Measurements from ENCODE around the gene TSPEAR.

TSPEAR gene

GRCh38 chr21:44572959-44573583 is 138.3 kb downstream of the TSPEAR start:
- H3K27ac ChIP-seq = no peak overlapping the region
- DNase-seq = no peak
- no peaks in the 10 kb centered on the region for H3K4me1 ChIP-seq
- peaks cover 0 to 36% of the 10 kb centered on the region in 2 donors for H3K27me3 ChIP-seq
- TF ChIP-seq CTCF (IDR thresholded peaks at IDR 0.05) = no peak
- intact Hi-C loops (cut with DNase I; ENCODE audit: low total_unique reads) = no loop called here
- H3K36me3 ChIP-seq = no peaks in the 10 kb centered on the region
- no peak overlapping the region for H3K4me3 ChIP-seq
- peaks cover 0 to 21% (median 6%) of the 10 kb centered on the region in 3 donors for H3K9me3 ChIP-seq

- H3K4me1 ChIP-seq = no peaks in the 10 kb centered on the region
- no peaks in the 10 kb centered on the region for H3K36me3 ChIP-seq
- no peak for TF ChIP-seq CTCF (IDR thresholded peaks at IDR 0.05)
- peaks cover 0 to 40% of the 10 kb centered on the region in 2 donors for H3K27me3 ChIP-seq
- intact Hi-C loops (cut with DNase I; ENCODE audit: low total_unique reads) = no loop called here
- no peak overlapping the region for H3K27ac ChIP-seq
- peaks cover 0 to 17% (median under 1%) of the 10 kb centered on the region in 3 donors for H3K9me3 ChIP-seq
- DNase-seq = no peak
- H3K4me3 ChIP-seq = no peak overlapping the region
Observed at GRCh38 chr21:44571844-44572782, 139.3 kb downstream of the TSPEAR start.

GRCh38 chr21:44571296-44571695 is 140.1 kb downstream of the TSPEAR start:
- H3K4me1 ChIP-seq = no peaks in the 10 kb centered on the region
- DNase-seq = no peak
- TF ChIP-seq CTCF (IDR thresholded peaks at IDR 0.05) = no peak
- H3K9me3 ChIP-seq = peaks cover 0 to 8% (median 5%) of the 10 kb centered on the region in 3 donors
- H3K36me3 ChIP-seq = no peaks in the 10 kb centered on the region
- H3K4me3 ChIP-seq = no peak overlapping the region
- H3K27me3 ChIP-seq = peaks cover 0 to 40% of the 10 kb centered on the region in 2 donors
- H3K27ac ChIP-seq = no peak overlapping the region
- intact Hi-C loops (cut with DNase I; ENCODE audit: low total_unique reads) = no loop called here

- DNase-seq = no peak
- Histone ChIP-seq H3K9me3 (peaks cover 0 to 8% (median 5%) of the 10 kb centered on the region in 3 donors), H3K27ac (no peak overlapping the region), H3K4me1 (no peaks in the 10 kb centered on the region), H3K4me3 (no peak overlapping the region), H3K27me3 (peaks cover 0 to 36% of the 10 kb centered on the region in 2 donors), H3K36me3 (no peaks in the 10 kb centered on the region)
- intact Hi-C loops (cut with DNase I; ENCODE audit: low total_unique reads) = no loop called here
- TF ChIP-seq CTCF (IDR thresholded peaks at IDR 0.05) = no peak
Observed at GRCh38 chr21:44569861-44570517, 141.4 kb downstream of the TSPEAR start.

- no peak overlapping the region for H3K27ac ChIP-seq
- no peak for DNase-seq
- H3K27me3 ChIP-seq = peaks cover 0 to 27% of the 10 kb centered on the region in 2 donors
- H3K4me1 ChIP-seq = no peaks in the 10 kb centered on the region
- no peaks in the 10 kb centered on the region for H3K36me3 ChIP-seq
- H3K9me3 ChIP-seq = peaks cover 0 to 10% (median 5%) of the 10 kb centered on the region in 3 donors
- intact Hi-C loops (cut with DNase I; ENCODE audit: low total_unique reads) = no loop called here
- H3K4me3 ChIP-seq = no peak overlapping the region
- TF ChIP-seq CTCF (IDR thresholded peaks at IDR 0.05) = no peak
Observed at GRCh38 chr21:44568667-44569556, 142.5 kb downstream of the TSPEAR start.

Measured in tibial artery (tissue), 4 donors.